Liver (tissue), 9 donors: ENCODE data around the gene PARD3B. TPM values are rescaled to one million over a fixed set of nuclear protein-coding genes. Genes with fewer than 3 reads are reported as not detected.

ENCODE experiments used
- DNase-seq: peaks from one replicate; pipeline ENCODE4 v3.0.0-alpha.2; 2017; ENCODE audit warnings: low spot score
- H3K27ac ChIP-seq, 2 donors: one replicate each; pipeline ENCODE4 v1.7.0; 2013; ENCODE audit warnings: inconsistent platforms in 2 of 2, low read length in 2 of 2, control low read depth in 1 of 2, low read depth in 1 of 2, mild to moderate bottlenecking in 1 of 2
- H3K27me3 ChIP-seq, 4 donors: one replicate each; pipeline versions ENCODE4 v1.6.1 to v1.7.0; 2013; ENCODE audit warnings: low read length in 3 of 4, inconsistent platforms in 1 of 4, mild to moderate bottlenecking in 1 of 4, moderate library complexity in 1 of 4; ENCODE audit not compliant: control insufficient read depth in 4 of 4, insufficient read depth in 4 of 4
- H3K36me3 ChIP-seq, 4 donors: one replicate each; pipeline versions ENCODE4 v1.6.1 to v1.7.0; 2013; ENCODE audit warnings: low read length in 3 of 4, mild to moderate bottlenecking in 3 of 4, low read depth in 1 of 4, moderate library complexity in 1 of 4; ENCODE audit not compliant: control insufficient read depth in 4 of 4, insufficient read depth in 3 of 4
- H3K4me1 ChIP-seq, 4 donors: one replicate each; pipeline versions ENCODE4 v1.6.1 to v1.7.0; 2013; ENCODE audit warnings: low read length in 3 of 4, mild to moderate bottlenecking in 3 of 4, moderate library complexity in 1 of 4; ENCODE audit not compliant: control insufficient read depth in 4 of 4, insufficient read depth in 4 of 4
- H3K4me3 ChIP-seq, 3 donors: one replicate each; pipeline versions ENCODE4 v1.6.1 to v1.7.0; 2013; ENCODE audit warnings: low read length in 3 of 3, control low read depth in 1 of 3, low read depth in 1 of 3, mild to moderate bottlenecking in 1 of 3
- H3K9ac ChIP-seq, 2 donors: one replicate each; pipeline ENCODE4 v1.7.0; 2013; ENCODE audit warnings: low read length in 2 of 2, mild to moderate bottlenecking in 2 of 2, moderate library complexity in 2 of 2, control low read depth in 1 of 2, low read depth in 1 of 2
- H3K9me3 ChIP-seq, 4 donors: one replicate each; pipeline versions ENCODE4 v1.6.1 to v1.7.0; 2013; ENCODE audit warnings: low read length in 3 of 4; ENCODE audit not compliant: control insufficient read depth in 4 of 4
- EGR1 ChIP-seq, 2 donors: IDR thresholded peaks; 2 replicates each; pipeline ENCODE4 v1.6.1; 2016 to 2018; ENCODE audit warnings: antibody characterized with exemption in 2 of 2, low read depth in 2 of 2
- FOXA1 ChIP-seq: IDR thresholded peaks from 2 replicates; pipeline ENCODE4 v1.6.1; 2016; ENCODE audit warnings: antibody characterized with exemption
- FOXA2 ChIP-seq: IDR thresholded peaks from 2 replicates; pipeline ENCODE4 v1.6.1; 2016; ENCODE audit warnings: antibody characterized with exemption
- GABPA ChIP-seq, 2 donors: IDR thresholded peaks in 1 of 2; conservative IDR thresholded peaks in 1 of 2; 2 replicates each; pipeline ENCODE4 v1.6.1; 2016; ENCODE audit warnings: antibody characterized with exemption in 2 of 2, mild to moderate bottlenecking in 1 of 2, moderate library complexity in 1 of 2
- JUND ChIP-seq, 2 donors: IDR thresholded peaks; 2 replicates each; pipeline ENCODE4 v1.6.1; 2016; ENCODE audit warnings: antibody characterized with exemption in 2 of 2
- NR2F2 ChIP-seq: IDR thresholded peaks from 2 replicates; pipeline ENCODE4 v1.6.1; 2016; ENCODE audit warnings: antibody characterized with exemption
- RAD21 ChIP-seq, 2 donors: IDR thresholded peaks; 2 replicates each; pipeline ENCODE4 v1.6.1; 2016; ENCODE audit warnings: antibody characterized with exemption in 2 of 2, mild to moderate bottlenecking in 2 of 2
- RXRA ChIP-seq, 2 donors: IDR thresholded peaks; 2 replicates each; pipeline ENCODE4 v1.6.1; 2017 to 2018; ENCODE audit warnings: antibody characterized with exemption in 2 of 2, mild to moderate bottlenecking in 1 of 2
- YY1 ChIP-seq: IDR thresholded peaks from 2 replicates; pipeline ENCODE4 v1.6.1; 2016; ENCODE audit warnings: antibody characterized with exemption, mild to moderate bottlenecking
- WGBS: extraction: QIAGEN DNeasy Blood & Tissue Kit; methylation state at CpG from one replicate; pipeline ENCODE4 v1.1.7; 2013; 5-methylcytosine and 5-hydroxymethylcytosine counted together
- polyA plus RNA-seq, 2 donors: library from polyadenylated mRNA; stranded (reverse) in 1 of 2; unstranded in 1 of 2; fragments of 200-250 nt in 1 of 2; fragments of >200 nt in 1 of 2; fragmentation: Nextera tagmentation in 1 of 2; extraction: Ambion mirVana in 1 of 2; gene quantifications; one replicate each; pipeline versions ENCODE4 v1.2.1 to v1.2.3, GENCODE V29; 2013 to 2015
- total RNA-seq, 2 donors: library from RNA; depleted of rRNA; stranded (reverse); fragments of >200 nt; gene quantifications; one replicate each; pipeline ENCODE4 v1.2.3, GENCODE V29; 2014
- TF ChIP-seq, protein P1 (sequence below): IDR thresholded peaks from 2 replicates; pipeline ENCODE4 v1.6.1; 2016; ENCODE audit warnings: antibody characterized with exemption
- TF ChIP-seq, protein P2 (sequence below): IDR thresholded peaks from 2 replicates; pipeline ENCODE4 v1.6.1; 2016; ENCODE audit warnings: antibody characterized with exemption, mild to moderate bottlenecking
- donor health status: healthy.
- donor health status: healthy.
- donor health status: healthy.
- donor health status: healthy.
- donor health status: healthy.

Gene PARD3B
- total and polyA plus RNA-seq, 4 donors, result 1.1 to 10.3 (median 3.7) TPM

DNA sequence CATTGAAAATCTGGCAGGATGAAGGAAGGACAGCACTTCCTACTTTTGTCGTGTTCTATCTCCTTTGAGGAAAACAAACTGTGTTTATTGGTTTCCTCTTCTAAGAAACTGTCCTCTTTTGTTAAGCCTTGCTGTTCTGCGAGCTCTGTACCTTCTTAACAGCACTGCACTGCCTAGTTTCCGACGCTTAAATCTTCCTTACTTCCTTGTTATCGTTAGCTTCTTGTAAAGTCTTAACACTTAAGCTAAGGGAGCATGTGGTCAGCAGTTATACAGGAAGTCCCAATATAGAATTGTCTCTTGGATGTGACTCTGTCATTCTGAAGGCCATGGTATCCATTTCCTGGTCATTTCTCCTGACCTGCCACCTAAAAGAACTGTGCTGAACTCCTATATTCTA lies 584.3 kb downstream of the PARD3B start:
- no peak overlapping the region for H3K4me3 ChIP-seq
- H3K9ac ChIP-seq, result no peak overlapping the region
- DNase-seq, result no peak
- H3K27me3 ChIP-seq, result no peaks in the 10 kb centered on the region
- no peaks in the 10 kb centered on the region for H3K9me3 ChIP-seq
- TF ChIP-seq, protein P1, sequence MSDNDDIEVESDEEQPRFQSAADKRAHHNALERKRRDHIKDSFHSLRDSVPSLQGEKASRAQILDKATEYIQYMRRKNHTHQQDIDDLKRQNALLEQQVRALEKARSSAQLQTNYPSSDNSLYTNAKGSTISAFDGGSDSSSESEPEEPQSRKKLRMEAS, result peak; percentile 72
- TF ChIP-seq FOXA1 (no peak), RXRA (IDR thresholded peaks at IDR 0.05) (no peak), NR2F2 (peak; percentile 83), YY1 (no peak), JUND (IDR thresholded peaks at IDR 0.05) (no peak), FOXA2 (no peak), EGR1 (IDR thresholded peaks at IDR 0.05; ENCODE audit: low read depth in 2 of 2) (peak in 1 of 2 donors; percentile 42), GABPA (IDR thresholded peaks at IDR 0.05 in 1 of 2, conservative IDR thresholded peaks at IDR 0.05 in 1 of 2) (no peak)
- TF ChIP-seq, protein P2, sequence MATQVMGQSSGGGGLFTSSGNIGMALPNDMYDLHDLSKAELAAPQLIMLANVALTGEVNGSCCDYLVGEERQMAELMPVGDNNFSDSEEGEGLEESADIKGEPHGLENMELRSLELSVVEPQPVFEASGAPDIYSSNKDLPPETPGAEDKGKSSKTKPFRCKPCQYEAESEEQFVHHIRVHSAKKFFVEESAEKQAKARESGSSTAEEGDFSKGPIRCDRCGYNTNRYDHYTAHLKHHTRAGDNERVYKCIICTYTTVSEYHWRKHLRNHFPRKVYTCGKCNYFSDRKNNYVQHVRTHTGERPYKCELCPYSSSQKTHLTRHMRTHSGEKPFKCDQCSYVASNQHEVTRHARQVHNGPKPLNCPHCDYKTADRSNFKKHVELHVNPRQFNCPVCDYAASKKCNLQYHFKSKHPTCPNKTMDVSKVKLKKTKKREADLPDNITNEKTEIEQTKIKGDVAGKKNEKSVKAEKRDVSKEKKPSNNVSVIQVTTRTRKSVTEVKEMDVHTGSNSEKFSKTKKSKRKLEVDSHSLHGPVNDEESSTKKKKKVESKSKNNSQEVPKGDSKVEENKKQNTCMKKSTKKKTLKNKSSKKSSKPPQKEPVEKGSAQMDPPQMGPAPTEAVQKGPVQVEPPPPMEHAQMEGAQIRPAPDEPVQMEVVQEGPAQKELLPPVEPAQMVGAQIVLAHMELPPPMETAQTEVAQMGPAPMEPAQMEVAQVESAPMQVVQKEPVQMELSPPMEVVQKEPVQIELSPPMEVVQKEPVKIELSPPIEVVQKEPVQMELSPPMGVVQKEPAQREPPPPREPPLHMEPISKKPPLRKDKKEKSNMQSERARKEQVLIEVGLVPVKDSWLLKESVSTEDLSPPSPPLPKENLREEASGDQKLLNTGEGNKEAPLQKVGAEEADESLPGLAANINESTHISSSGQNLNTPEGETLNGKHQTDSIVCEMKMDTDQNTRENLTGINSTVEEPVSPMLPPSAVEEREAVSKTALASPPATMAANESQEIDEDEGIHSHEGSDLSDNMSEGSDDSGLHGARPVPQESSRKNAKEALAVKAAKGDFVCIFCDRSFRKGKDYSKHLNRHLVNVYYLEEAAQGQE, result no peak
- 69% methylated on average over 5 of the region's 5 CpGs for WGBS
- no peaks in the 10 kb centered on the region for H3K36me3 ChIP-seq
- no peak overlapping the region for H3K27ac ChIP-seq
- H3K4me1 ChIP-seq, result no peaks in the 10 kb centered on the region

DNA sequence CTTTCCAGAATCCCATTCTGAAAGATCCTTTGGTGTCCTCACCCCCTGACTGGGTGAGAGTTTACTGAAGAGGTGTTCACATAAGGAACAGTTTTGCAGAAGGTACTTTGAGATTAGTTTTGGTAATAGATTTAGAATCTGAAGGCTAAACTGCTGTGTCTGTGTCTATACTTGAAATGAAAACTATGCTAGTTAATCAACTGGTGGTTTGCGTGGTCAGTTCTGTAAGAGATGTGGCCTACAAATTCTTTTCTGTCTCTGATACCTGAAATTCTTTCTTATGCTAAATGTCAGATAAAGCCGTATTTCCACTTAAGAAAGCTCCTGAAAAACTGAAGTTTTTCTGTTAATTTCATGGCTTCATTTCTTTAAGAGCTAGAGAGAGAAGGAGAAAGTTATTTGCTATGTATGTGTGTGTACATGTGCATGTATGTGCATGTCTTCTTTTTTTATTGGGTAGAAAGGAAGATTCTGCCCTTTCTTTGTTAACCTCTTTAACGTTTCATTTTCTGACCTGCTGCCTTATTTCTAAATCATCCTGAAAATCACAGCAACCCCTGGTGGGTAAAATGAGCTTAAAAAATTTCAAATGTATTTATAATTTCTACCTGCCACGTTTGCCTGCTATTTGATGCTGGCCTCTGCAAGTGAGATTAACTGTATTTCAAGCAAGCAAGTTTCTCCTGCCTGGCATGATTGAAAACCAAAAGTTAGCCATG lies 585.0 kb downstream of the PARD3B start:
- H3K27ac ChIP-seq, result no peak overlapping the region
- WGBS, result 75% methylated on average over 4 of the region's 4 CpGs
- DNase-seq, result no peak

More for the DNA sequence above, 585.0 kb downstream of the PARD3B start:
- Histone ChIP-seq H3K9ac (no peak overlapping the region), H3K27me3 (no peaks in the 10 kb centered on the region), H3K4me1 (no peaks in the 10 kb centered on the region), H3K36me3 (no peaks in the 10 kb centered on the region), H3K9me3 (no peaks in the 10 kb centered on the region), H3K4me3 (no peak overlapping the region)
- peak in 1 of 2 donors; percentile 57 for TF ChIP-seq RAD21 (IDR thresholded peaks at IDR 0.05)
- TF ChIP-seq, protein P2, result no peak
